CD4-positive, alpha-beta T cell treated with Interleukin-6 at 100 ng/mL for 8 hours (primary cell): ENCODE results near the gene PF4V1.
"Not testable (repeated sequence)": the region's sequence is repeated elsewhere in the genome, so short reads cannot be mapped to it uniquely, and the experiment has no call there.

ENCODE experiments used
- DNase-seq: peaks from one replicate; pipeline ENCODE4 v3.0.0-alpha.2; 2020; ENCODE audit warnings: mixed read lengths, low spot score

PF4V1 gene

DNA sequence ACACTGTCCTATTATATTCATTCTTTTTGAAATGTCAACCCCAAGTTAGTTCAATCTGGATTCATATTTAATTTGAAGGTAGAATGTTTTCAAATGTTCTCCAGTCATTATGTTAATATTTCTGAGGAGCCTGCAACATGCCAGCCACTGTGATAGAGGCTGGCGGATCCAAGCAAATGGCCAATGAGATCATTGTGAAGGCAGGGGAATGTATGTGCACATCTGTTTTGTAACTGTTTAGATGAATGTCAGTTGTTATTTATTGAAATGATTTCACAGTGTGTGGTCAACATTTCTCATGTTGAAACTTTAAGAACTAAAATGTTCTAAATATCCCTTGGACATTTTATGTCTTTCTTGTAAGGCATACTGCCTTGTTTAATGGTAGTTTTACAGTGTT is 17.7 kb downstream of the PF4V1 start:
- DNase-seq: no peak

DNA sequence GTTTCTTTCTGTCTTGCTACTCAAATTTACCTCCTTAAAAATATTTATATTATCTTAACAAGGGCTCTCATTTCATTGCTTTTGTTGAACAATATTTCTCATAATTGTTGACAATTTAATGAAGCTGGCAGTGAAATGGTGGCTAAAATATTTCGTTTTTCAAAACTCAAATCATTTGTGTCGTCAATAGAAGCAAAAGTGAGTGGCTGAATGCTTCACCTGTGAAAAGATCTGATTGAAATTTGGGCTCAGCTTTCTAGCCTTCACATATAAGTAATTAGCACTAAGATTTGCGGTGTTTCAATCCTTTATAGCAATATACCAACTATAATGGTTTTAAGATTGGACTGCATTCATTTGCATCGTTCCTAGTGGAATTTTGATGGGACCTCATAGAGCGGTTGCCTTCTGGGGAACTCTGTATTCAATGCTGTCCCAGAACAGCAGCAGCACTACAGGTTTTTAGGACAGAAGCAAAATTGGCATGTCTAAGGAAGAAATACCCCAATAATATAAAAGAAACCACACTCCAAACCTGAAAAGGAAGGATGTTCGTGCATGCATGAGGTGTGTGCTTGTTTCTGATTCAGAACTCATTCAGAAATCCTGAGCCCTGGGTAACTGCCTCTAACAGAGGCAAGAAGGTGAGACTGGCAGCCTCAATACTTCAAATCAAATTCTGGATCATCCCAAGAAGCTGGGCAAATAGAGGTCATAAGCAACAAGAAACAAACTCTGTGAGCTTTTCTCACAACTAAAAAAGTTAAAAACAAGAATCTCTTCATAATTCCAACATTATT is 18.6 kb downstream of the PF4V1 start:
- DNase-seq: no peak

DNA sequence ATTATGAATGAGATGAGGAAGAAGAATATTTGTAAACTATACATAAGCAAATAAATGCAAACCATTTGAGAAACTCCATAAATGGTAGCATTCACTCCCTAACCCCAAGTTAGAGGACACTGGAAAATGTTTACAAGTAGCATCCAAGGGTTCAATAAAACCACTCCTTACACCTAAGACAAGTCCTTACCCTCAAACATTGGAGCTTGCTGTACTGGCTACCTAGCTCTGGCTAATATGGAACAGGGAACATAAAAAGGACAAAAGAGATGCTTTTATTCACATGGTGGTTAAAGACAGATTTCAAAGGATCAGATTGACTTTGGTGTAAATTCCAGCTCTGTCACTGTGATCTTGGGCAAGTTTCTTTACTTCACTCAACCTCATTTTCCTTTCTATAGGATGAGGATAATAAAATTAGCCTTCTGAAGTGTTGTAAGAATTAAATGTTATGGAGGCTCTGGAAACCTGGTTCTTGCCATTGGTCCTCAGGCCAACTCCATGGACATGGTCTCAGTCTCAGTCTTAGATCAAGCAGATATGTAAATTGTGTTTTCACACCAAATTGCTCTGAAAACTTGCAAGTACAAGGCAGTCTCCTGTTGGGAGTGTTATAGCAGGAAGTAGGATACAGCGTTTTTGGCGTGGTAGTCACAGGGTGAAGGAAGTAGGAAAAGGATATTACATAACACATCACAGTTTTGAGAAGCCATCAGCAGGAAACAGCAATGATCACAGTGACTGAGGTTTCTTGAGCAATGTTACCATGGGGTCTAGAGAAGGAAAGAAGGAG is 19.4 kb downstream of the PF4V1 start:
- no peak for DNase-seq

DNA sequence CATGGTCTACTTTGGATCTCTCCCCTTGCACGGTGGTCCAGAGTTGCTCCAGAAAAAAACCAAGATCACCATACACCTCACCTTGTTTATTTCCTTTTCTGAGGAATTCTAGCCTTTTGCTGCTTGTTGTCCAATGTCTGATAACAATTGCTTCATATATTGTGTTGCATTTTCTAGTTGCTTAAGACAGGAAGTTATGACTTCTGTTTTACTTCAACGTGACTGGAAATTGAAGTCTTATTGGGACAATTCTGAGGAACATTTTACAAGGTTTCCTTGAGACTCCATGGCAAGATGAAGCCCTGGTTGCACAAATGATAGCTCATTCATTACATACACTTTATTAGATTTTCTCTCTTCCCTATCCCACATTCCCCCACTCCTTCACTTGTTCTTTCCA is 21.3 kb downstream of the PF4V1 start:
- no peak for DNase-seq

DNA sequence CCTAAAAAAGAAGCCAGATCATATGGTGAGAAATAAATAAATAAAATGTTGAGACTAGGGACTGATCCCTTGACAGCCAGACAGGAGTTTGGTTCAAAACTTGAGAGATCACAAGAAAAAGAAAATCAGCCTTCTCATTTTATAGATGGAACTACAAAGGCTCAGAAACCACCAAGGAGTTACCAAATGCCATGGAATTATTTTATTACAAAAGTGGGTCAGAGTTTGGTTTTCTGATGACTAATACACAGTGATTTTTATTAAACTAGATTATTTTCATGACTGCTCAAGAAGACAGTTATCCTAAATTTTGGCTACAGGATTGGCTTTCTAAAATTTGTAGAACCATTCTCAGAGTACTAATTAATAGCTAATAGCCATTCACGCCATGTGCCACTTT is 22.3 kb downstream of the PF4V1 start:
- no peak for DNase-seq

DNA sequence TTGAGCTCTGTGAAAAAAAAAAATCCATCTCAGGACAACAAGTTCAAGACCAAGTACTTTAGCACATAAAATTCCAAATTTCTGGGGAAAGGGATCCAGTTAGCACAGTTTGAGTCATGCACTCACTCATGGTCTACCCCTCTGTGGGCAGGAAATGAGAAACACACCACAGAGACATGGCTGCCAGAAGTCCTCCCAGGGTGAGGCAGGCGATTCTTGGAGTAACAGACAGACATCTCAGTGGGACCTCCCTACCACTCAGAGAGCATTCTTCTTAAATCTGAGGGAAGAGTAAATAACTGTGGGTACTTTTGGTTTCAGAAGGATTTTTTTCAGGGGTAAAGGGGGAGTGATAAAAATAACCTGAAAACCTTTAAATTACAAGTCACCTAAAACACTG is 30.2 kb downstream of the PF4V1 start:
- DNase-seq: no peak

DNA sequence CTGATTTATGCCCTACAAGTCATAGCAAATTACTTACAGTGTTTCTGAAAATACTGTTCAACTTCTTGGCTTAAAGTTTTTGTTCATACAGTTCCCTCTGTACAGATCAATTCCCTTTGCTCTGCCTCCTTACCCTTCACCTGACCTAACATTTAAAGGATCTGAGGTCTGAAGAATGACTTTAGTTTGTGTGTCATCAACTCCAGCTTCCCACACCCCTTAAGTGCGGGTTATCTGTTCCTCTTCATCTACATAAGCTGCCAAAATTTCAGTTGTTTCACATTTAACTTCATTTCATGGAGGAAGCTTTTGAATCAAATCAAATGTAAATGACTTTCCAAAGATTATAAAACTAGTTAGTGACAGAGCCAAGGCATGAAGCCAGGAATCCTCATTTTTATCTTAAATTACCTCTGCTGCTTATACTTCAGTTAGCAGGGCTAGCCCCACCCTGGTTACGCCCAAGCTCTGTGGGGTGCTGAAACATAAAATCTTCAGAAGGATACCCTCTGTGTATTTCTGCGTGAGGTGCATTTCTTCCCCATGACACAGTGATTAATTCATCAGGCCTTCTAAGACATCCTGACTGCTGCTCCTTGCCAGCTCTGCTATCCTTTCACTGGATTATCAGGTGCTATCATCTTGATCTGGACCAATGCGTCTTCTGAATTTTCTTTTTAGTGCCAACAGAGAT is 32.6 kb downstream of the PF4V1 start:
- DNase-seq: no peak

DNA sequence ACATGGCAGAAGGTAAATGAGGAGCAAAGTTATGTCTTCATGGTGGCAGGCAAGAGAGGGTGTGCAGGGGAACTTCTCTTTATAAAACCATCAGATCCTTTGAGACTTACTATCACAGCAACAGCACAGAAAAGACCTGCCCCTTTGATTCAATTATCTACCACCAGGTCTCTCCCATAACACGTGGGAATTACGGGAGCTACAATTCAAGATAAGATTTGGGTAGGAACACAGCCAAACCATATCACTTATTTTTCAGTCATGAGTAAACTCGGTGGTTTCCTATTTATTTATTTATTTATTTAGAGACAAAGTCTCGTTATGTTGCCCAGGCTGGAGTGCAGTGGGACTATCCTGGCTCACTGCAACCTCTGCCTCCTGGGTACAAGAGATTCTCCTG is 38.2 kb downstream of the PF4V1 start:
- DNase-seq: no peak

DNA sequence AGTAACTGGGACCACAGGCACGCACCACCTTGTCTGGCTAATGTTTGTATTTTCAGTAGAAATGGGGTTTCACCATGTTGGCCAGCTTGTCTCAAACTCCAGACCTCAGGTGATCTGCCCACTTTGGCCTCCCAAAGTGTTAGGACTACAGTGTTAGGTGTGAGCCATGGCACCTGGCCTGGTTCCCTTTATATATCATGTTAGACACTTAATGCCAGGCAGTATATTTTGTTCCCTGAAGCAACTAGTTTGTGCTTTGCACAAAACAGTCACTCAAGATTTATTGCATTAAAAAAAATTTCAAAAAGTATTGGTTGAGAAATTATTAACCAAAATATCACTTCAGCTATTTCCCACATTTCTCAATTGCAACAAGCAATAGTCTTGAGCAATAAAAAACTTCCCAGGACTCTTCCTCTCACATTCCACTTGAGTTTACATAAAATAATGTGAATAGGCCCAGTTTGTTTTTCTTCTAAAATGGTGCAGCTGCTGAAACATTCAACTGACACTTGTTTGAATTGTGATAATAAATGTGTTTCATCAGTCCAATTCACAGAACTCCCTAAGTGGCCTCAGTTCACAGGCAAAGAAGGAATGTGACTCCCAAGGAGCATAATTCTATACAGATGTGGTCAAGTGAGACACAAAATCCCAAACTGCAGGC is 38.8 kb downstream of the PF4V1 start:
- DNase-seq: no peak

DNA sequence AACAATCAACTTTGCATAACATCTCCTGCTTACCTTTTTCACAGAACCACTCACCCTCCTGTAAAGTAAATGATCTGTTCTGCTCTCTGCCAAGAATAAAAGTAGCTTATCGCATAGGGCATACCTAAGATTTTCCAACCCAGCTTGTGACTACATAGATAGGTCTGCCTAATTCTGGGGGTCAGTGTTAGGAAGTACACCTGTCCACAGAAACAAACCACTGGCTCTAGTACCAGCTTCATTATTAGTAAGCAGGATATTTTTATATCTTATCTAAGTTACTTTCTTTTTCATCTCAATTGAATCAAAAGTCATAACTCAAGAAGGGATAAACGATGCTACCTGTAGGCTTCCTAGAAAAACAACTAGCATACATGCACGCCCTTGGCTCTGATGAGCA is 39.9 kb downstream of the PF4V1 start:
- no peak for DNase-seq

DNA sequence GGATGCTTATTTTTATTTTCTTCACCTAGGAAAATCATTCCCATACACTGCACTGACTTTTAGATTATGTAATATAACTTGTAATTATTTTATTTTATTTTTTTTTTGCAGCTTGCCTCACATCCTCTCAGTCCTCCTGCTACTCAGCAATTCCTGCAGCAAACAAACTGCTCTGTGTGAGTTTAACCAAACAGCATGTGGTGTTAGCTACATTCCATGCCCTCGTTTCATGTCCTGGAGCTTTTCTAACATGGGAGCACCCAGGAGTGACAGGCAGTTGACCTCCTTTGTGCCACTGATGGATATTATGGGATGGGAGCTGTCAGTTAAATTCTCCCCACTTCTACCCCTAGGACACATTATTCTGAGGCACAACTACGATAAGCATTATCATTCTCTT is 40.9 kb downstream of the PF4V1 start:
- DNase-seq: no peak

DNA sequence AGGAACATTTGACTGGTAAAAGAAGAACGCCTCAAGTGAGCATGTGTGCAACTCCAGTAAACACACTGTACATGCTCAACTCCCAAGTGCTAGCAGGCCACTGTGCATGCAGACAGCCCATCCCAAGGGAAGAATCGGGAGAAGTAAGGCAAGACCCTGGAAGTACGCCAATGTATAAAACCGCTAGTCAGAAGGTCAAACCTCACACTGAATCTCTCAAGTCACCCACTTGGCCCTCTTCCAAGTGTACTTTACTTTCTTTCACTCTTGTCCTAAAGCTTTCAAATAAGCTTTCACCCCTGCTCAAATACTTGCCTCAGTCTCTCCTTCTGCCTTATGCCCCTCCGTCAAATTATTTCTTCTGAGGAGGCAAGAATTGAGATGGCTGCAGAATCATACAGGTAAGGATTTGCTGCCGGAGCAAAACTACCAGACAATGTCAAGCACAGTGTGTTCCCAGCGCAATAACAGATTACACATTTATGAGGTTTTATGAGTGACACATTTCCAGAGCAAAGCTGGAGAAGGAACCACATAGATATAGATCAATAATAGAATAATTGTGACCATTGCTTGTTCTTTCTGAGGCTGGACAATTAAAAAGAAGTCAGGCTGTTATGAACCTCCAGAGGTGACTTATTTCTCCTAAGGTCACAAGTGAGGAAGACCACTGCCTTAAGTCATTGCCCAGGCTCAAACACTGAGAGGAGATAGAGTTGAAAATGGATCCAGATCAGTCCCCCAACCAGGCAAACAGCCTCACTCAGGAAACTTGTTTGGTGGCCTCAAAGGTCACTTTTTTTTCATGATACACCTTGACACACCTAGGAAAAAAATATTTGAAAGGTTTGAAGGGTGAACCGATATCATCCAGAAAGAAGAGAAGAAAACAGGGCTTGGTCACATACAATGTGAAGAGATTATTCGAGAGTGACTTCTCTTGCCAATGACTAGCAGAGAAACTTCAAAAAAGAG is 42.4 kb downstream of the PF4V1 start:
- DNase-seq: no peak

DNA sequence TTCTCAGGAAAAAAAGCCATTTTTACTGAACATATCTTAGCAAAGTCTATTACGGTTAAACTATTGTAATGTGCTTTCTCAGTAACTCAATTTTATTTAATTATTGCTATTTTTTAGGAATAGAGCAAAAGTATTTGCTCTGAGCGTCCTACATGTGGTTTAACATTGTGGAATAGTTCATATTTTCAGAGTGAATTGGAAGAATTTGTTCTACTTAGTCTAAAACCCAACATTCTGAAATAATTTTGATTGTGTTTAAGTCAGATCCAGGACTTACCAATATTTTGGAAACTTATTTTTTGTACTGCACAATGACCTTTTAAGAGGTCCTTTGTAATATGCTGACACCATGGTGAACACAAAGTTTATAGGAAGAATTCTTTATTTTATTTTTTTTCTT is 43.3 kb downstream of the PF4V1 start:
- DNase-seq: no peak

DNA sequence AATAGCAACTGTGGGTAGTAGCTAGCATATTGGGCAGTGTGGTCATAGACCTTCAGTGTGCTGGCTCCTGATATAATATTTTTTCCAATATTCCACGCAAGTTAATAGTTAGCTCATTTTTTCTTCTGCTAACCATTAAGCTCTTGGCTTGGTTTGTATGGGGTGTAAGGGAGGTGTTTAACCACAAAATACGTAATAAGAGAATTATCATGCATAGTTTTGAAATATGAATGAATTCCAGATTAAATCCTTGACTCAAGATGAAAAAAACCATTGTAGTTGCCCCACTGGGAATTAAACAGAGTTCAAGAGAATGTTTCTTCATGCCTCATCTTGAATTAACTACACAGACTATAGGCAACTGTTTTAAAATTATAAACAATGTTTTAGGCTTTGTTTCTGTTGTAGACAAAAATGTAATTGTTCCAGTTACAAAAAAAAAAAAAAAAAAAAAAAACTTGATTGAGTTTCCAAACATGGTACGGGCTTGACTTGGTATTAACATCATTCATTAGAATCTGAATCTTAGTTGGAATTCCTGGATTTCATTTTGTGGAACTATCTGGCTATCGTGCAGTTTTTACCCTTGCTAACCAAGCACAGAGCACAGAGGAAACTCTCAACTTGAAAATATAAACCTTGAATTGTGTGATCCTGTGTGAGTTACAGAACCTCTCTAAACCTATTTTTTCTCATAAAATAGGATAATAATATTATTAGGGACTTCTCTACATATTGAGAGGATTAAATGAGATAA is 44.5 kb downstream of the PF4V1 start:
- DNase-seq: no peak

DNA sequence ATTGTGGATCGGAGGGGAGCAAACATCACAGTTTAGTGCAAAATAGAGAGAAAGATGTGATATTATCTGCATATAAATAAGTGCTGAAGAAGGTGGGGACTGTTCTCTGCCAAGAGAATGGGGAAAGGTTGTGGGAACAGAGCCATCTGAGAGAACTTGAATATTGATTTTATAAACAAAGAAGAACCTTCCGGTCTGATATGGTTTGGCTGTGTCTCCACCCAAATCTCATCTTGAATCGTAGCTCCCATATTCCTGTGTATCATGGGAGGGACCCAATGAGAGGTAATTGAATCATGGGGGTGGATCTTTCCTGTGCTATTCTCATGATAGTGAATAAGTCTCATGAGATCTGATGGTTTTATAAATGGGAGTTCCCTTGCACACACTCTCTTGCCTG is 46.2 kb downstream of the PF4V1 start:
- not testable (repeated sequence) for DNase-seq

DNA sequence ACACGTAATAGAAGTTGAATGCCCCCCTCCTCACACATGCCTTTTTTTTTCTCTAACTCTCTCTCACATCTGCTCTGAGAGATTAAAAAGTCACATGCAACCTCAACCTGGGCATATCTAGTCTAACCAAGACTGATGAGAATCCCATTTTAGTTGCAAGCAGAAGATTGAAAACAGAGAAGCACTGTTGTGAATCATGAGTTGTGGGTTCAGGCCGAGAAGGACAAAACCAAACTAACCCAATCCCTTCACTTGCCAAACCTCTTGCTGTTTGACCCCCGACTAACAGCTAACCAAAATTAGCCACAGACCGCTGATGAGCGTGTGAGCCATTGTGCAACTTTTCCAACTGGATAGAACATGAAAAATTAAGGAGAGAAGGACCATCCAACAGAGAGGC is 47.9 kb downstream of the PF4V1 start:
- DNase-seq: no peak

DNA sequence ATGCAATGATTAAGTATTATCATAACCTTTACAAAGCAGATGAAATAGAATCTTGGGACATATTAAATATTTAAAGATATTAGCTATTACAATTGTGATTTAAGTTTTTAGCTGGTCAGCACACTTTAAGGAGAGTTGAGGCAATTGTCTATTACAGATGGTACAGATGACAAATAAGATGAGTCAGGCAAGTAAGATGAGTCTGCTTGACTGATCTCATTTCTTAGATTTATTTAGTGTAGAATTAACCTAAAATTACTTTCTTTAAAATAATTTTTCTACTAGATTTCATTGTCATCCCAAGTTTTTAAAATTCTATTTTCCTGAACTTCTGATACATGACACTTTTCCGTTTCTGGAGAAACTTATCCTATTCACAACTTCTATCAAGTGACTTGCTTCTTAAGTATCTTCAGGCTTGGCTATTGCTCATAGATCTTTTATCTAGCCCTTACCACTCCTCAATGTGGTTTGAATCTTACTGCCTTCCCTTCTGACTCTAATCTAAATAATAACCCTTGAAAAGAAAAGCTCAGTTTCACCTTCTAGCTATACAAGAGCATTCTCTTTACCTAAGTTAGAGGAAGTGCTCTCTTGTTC is 49.0 kb downstream of the PF4V1 start:
- no peak for DNase-seq

DNA sequence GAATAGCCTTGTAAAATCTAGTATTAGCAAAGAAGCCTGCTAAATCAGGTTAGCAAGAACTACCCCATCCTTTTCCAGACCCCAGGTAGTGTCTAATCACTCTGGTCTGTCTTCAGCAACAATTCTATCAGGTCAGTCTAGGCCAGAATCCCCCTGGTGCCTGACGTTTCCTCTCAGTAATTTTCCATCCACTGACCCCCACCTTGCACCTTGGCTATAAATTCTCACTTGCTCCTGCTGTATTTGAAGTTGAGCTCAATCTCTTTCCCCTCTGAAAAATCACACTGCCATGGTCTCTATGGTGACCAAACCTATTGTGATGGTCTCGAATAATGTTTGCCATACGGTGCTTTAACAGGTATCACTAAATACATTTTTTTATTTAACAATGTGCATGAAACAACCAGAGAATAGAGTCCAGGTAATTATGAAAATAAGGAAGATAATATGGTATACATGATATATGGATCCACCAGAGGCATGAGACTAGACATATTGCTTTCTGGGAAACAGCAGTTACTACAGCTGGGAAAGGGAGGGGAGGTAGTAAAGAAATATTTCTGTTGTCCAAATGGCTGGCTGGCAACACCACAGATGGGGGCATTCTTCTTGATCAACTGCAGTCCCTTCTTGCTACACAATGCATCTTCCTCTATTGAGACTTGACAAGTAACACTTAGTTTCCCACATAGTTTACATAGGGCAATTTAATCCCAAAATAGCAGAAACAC is 49.9 kb downstream of the PF4V1 start:
- DNase-seq: no peak
